Left lung (tissue), 10 donors: Measurements from ENCODE around the gene NDUFS5. TPM values are rescaled to one million over a fixed set of nuclear protein-coding genes. Genes with fewer than 3 reads are reported as not detected.
A peak's percentile ranks its signal among the peaks of the same experiment; 100 is the strongest.
"Not testable (repeated sequence)": the region's sequence is repeated elsewhere in the genome, so short reads cannot be mapped to it uniquely, and the experiment has no call there.

Source experiments
- ATAC-seq: fragments of 200-7000 bp; cut with Tn5 transposase; one replicate; pipeline ENCODE4 v1.9.1; 2020; ENCODE audit warnings: moderate library complexity
- DNase-seq, 4 donors: peaks; one replicate each; pipeline ENCODE4 v3.0.0-alpha.2; 2013 to 2020
- H3K27ac ChIP-seq, 2 donors: fragments of 200-600 bp; sonication (generic) in 1 of 2; one replicate each; pipeline versions ENCODE4 v1.5.0 to v1.8.0; 2020 to 2021
- H3K27me3 ChIP-seq, 2 donors: fragments of 200-600 bp; sonication (generic) in 1 of 2; one replicate each; pipeline versions ENCODE4 v1.5.0 to v1.8.0; 2020 to 2021
- H3K36me3 ChIP-seq, 2 donors: fragments of 200-600 bp; sonication (generic) in 1 of 2; one replicate each; pipeline versions ENCODE4 v1.5.0 to v1.8.0; 2020 to 2021
- H3K4me1 ChIP-seq, 2 donors: fragments of 200-600 bp; one replicate each; pipeline ENCODE4 v1.8.0; 2021
- H3K4me3 ChIP-seq, 2 donors: fragments of 200-600 bp; sonication (generic) in 1 of 2; one replicate each; pipeline versions ENCODE4 v1.5.0 to v1.8.0; 2020 to 2021; ENCODE audit warnings: mild to moderate bottlenecking in 1 of 2
- H3K9me3 ChIP-seq, 2 donors: fragments of 200-600 bp; sonication (generic) in 1 of 2; one replicate each; pipeline versions ENCODE4 v1.5.0 to v1.8.0; 2020 to 2021
- intact Hi-C, 2 donors: fragments of 100-400 bp; cut with DNase I; formaldehyde crosslinking; loops; one replicate each; pipeline versions ENCODE4 v1.11.2 to v1.14.2; 2022
- polyA plus RNA-seq, 6 donors: library from polyadenylated mRNA; unstranded; fragments of 120-200 nt; gene quantifications; one replicate each; pipeline ENCODE4 v1.2.1, GENCODE V29; 2013; ENCODE audit not compliant: insufficient read length in 6 of 6
- total RNA-seq, 2 donors: library from RNA; stranded (reverse); fragmentation: NEBNext Ultra II Directional; extraction: Animal tissue kit (Norgen Biotek cat#: 25700); gene quantifications; one replicate each; pipeline ENCODE4 v1.2.1, GENCODE V29; 2021
- TF ChIP-seq, protein P1 (sequence below), 2 donors: fragments of 200-600 bp; sonication (generic) in 1 of 2; IDR thresholded peaks; one replicate each; pipeline versions ENCODE4 v1.5.0 to v1.8.0; 2021; ENCODE audit warnings: antibody characterized with exemption in 2 of 2
- donor health status: DM: no; HTN: yes; CAD: no.
- donor health status: DM: no; HTN: no; CAD: no.

The NDUFS5 gene
- total and polyA plus RNA-seq, 8 donors: 104 to 292 (median 226) TPM

GRCh38 chr1:39046613-39047210 is 20.6 kb downstream of the NDUFS5 start:
- DNase-seq: no peak
- Histone ChIP-seq H3K4me3 (no peak overlapping the region), H3K27me3 (no peaks in the 10 kb centered on the region), H3K9me3 (no peaks in the 10 kb centered on the region), H3K4me1 (no peaks in the 10 kb centered on the region), H3K36me3 (peaks cover 0 to 7% of the 10 kb centered on the region in 2 donors), H3K27ac (peak overlapping the region; percentile 20 to 59)
- no peak for ATAC-seq
- TF ChIP-seq, protein P1, sequence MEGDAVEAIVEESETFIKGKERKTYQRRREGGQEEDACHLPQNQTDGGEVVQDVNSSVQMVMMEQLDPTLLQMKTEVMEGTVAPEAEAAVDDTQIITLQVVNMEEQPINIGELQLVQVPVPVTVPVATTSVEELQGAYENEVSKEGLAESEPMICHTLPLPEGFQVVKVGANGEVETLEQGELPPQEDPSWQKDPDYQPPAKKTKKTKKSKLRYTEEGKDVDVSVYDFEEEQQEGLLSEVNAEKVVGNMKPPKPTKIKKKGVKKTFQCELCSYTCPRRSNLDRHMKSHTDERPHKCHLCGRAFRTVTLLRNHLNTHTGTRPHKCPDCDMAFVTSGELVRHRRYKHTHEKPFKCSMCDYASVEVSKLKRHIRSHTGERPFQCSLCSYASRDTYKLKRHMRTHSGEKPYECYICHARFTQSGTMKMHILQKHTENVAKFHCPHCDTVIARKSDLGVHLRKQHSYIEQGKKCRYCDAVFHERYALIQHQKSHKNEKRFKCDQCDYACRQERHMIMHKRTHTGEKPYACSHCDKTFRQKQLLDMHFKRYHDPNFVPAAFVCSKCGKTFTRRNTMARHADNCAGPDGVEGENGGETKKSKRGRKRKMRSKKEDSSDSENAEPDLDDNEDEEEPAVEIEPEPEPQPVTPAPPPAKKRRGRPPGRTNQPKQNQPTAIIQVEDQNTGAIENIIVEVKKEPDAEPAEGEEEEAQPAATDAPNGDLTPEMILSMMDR (IDR thresholded peaks at IDR 0.05): no peak
- intact Hi-C loops: no loop called here

GRCh38 chr1:39047374-39048229 is 21.5 kb downstream of the NDUFS5 start:
- TF ChIP-seq, protein P1 (IDR thresholded peaks at IDR 0.05): no peak
- no peak overlapping the region for H3K4me3 ChIP-seq
- H3K9me3 ChIP-seq: no peaks in the 10 kb centered on the region
- ATAC-seq (peak; percentile 76), DNase-seq (no peak)
- H3K27ac ChIP-seq: peak overlapping the region; percentile 20 to 59
- no peaks in the 10 kb centered on the region for H3K4me1 ChIP-seq
- no peaks in the 10 kb centered on the region for H3K27me3 ChIP-seq
- intact Hi-C loops: no loop called here
- H3K36me3 ChIP-seq: peaks cover 0 to 4% of the 10 kb centered on the region in 2 donors

GRCh38 chr1:39048745-39049370 is 22.7 kb downstream of the NDUFS5 start:
- H3K27ac ChIP-seq: no peak overlapping the region
- no peak for DNase-seq
- no peak overlapping the region for H3K4me3 ChIP-seq
- H3K27me3 ChIP-seq: no peaks in the 10 kb centered on the region
- H3K9me3 ChIP-seq: no peaks in the 10 kb centered on the region
- TF ChIP-seq, protein P1 (IDR thresholded peaks at IDR 0.05): no peak
- peaks cover 0 to 2% of the 10 kb centered on the region in 2 donors for H3K36me3 ChIP-seq
- intact Hi-C loops: no loop called here
- H3K4me1 ChIP-seq: no peaks in the 10 kb centered on the region
- ATAC-seq: no peak

- Histone ChIP-seq H3K4me3 (no peak overlapping the region), H3K36me3 (no peaks in the 10 kb centered on the region), H3K9me3 (no peaks in the 10 kb centered on the region), H3K4me1 (no peaks in the 10 kb centered on the region), H3K27ac (no peak overlapping the region), H3K27me3 (no peaks in the 10 kb centered on the region)
- DNase-seq (no peak), ATAC-seq (no peak)
- intact Hi-C loops: no loop called here
- TF ChIP-seq, protein P1 (IDR thresholded peaks at IDR 0.05): no peak
Observed at GRCh38 chr1:39050001-39050400, 23.9 kb downstream of the NDUFS5 start.

GRCh38 chr1:39051193-39051850 is 25.2 kb downstream of the NDUFS5 start:
- H3K27ac ChIP-seq, intact Hi-C loops, H3K36me3 ChIP-seq, DNase-seq, H3K27me3 ChIP-seq, H3K4me1 ChIP-seq, ATAC-seq, H3K4me3 ChIP-seq, H3K9me3 ChIP-seq: not testable (repeated sequence)
